HG03097 (cell line): ENCODE results near the gene PREP.
"Not testable (repeated sequence)": the region's sequence is repeated elsewhere in the genome, so short reads cannot be mapped to it uniquely, and the experiment has no call there.

Experiments used
- ATAC-seq: cut with Tn5 transposase; IDR thresholded peaks from one replicate; pipeline ENCODE4 v1.9.1; 2021; ENCODE audit not compliant: unreplicated experiment, low FRiP score

Gene PREP

DNA sequence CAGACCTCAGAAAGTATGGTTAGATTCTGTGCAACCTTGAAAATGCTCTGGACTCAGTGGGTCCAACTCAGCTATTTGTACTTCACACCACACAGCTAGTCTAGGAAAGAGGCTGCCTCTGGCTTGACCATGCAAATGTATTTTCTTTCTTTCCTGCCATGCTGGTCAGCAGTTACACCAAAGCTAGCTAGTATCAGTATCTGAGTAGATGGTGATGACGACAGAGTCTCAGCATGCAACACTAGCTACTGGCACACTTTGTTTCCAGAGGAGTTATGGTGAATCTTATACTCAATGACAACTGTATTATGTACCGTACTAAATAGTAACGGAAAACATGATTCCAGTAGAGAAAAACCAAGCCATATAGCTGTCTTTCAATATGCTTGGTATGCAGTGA is 126.5 kb downstream of the PREP start:
- no peak for ATAC-seq

DNA sequence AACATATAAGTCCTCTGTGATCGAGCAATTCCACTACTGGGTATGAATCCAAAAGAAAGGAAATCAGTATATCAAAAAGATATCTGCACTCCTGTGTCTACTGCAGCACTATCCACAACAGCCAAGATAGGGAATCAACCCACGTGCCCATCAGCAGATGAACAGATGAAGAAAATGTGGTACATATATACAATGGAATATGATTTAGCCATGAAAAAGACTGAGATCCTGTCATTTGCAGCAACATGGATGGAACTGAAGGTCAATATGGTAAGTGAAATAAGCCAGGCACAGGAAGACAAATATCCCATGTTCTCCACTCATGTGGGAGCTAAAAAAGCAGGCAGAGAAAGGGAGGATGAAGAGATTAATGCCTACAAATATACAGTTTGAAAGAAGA is 127.3 kb downstream of the PREP start:
- no peak for ATAC-seq

DNA sequence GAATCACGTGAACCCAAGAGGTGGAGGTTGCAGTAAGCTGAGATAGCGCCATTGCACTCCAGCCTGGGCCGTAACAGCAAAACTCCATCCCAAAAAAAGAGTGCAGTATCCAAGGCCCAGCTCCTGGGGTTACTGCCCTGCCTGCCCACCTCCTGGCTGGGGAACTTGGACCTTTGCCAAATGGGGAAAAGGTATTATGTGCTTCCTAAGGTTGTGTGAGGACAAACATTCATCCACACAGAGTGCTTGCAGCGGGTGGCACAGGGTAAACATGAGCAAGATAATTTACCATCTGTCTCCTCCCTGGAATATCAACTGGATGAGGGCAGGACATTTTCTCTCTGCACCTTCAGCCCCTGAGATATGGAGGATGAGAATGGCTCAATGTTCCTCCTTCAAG is 128.2 kb downstream of the PREP start:
- ATAC-seq, result no peak

DNA sequence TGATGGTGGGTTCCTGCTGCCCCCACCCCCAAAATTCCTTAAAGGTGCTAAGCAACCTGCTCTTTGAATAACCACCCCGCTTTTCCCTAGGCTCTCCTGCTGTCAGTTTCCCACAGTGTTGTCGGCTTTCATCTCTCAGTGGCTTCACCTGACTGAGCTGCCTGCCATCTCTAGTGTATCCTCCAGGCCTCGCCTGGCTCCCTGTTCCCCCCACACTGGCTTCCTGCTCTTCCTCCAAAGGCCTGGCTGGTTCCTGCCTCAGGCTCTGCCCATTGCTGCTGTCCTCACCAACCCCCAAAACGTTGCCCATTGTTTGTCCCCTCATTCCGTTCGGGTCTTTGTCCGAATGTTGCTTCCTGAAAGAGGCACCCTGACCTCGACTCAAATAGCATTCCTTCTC is 129.3 kb downstream of the PREP start:
- no peak for ATAC-seq

DNA sequence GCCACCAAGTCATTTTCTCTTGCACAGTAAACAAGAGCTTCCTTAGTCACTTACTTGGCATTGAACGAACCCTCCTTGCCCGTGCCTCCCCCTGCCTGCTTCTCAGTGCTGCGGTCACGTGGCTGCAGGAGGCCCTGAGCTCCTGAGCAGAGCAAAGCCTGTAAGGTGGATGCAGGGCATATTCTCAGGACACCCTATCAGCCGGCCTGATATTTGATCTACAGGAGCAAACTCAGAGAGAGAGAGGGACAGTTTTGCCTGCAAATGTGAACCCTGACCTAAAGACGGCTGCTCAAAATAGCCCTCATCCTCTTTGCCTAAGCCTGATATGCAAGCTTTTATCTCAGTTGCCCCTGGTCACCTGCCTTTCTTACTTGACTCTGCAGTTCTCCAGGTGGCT is 130.1 kb downstream of the PREP start:
- ATAC-seq, result no peak

DNA sequence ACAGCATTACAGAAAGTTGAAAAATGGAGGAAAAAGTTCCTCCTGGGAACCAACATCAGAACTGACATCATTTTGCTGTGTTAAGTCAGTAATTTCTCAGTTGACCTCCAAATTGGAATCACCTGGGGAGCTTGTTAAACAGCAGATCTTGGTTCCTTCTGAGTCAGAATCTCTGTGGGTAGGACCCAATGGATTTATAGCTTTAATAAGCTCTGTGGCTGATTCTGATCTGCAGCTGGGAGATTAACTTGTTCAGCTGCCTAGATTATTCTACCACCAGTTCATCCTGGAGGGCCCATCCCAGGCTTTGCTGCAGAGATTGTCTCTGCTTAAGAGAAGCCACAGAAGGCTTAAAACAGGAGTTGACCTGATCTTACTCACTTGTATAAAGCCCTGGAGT is 132.4 kb downstream of the PREP start:
- ATAC-seq, result no peak

DNA sequence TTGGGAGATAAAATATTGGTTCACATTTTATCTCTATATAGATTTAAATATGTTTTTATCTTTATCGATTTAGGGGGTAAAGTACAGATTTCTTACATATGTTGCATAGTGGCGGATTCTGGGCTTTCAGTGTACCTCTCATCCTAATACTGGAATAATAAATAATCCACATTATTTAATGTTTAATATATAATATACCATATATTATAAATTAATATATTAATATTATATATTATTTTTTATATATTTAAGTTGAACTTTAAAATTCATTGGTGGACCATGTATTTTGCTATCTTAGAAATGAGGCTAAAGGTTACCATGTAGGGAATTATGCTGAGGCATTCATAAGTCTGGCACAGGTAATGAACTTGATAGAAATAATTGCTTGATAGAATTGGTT is 133.5 kb downstream of the PREP start:
- ATAC-seq, result no peak

DNA sequence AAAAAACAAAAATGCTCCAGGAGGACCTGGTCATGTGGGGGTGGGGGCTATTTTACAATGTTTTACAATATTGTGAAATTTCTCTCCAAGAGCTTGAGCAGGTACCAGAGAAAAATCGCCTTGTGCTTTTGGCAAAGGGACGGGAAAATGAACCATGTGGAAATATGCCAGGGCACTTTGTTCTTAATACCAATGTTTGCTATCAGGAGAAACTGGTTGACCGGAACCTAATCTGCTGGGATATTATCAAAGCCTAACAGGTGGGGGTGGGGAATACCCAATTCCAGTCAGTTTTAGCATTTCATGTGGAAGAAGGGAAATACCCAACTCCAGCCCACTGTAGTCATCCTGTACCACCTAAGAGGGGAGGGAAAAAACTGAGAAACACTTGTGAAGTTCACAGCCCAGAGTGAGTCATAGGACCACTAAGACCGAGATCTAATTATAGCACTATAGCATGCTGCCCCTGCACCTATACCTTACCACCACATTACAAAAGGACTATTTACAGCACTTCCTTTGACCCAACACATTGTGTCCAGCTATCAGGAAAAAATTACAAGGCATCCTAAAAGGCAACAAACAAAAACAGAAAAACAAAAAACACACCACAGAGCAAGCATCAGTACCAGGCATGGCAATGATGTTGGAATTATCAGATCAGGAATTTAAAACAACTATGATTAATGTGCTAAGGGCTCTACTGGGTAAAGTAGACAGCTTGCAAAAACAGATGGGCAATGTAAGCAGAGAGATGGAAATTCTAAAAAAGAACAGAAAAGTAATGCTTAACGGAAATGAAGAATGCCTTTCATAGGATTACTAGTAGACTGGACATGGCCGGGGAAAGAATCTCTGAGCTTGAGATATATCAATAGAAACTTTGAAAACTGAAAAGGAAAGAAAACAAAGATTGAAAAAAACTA is 138.9 kb downstream of the PREP start:
- ATAC-seq, result no peak

DNA sequence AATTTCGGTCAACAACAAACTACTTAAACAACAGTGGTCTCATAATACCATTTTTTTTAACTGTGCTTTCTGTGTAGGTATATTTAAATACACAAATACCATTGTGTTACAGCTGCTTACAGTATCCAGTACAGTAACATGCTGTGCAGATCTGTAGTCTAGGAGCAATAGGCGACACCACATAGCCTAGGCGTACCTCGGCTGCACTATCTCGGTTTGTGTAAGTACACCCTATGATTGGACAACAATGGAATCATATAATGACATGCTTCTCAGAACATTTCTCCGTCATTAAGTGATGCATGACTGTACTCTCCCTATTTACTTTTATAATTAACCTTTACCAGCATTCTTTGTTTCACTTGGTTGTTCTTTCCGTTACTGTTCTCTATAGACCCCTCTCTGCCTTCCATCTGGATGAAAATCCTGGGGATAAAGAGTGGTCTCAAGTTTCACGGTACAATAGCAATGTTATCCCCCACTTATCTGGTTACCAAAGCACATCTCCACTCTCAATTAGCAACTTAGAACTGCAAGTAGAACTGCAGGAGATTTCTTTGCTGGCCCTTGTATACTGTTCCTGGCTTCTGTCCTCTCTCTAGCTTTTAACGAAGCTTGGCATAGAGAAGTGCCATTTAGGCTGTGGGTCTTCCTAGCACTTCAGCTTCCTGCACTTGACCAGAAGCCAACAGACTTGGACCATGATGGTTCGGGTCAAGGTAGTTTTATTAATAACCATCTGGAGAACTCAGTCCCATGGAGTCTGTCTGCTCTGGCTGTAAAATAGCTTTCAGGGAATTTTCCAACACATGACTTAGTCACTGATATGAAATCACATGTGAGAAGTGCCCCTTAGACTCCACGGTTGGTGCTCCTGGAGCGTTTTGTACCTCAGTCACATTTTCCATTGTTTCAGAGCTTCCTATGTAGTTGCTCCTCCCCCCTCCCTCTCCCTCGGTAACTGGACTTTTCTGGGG is 142.7 kb downstream of the PREP start:
- ATAC-seq, result no peak

DNA sequence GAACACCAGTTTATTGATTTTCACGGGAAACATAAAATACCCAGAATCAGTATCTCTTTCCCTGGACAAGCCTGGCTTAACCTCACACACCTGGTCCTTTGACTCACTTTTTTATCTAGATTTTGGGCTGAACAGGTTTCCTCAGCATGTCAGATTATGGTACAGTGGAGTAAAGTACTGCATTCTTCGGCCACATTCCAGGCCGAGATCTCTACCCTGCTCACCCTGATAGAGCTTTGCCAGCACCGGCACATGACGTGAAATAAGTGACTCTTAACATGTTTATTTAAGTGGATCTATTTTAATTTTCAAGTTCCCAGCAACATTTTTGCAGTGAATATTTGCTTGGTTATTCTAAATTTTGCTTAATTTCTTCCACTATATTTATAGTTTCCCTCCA is 144.1 kb downstream of the PREP start:
- no peak for ATAC-seq

DNA sequence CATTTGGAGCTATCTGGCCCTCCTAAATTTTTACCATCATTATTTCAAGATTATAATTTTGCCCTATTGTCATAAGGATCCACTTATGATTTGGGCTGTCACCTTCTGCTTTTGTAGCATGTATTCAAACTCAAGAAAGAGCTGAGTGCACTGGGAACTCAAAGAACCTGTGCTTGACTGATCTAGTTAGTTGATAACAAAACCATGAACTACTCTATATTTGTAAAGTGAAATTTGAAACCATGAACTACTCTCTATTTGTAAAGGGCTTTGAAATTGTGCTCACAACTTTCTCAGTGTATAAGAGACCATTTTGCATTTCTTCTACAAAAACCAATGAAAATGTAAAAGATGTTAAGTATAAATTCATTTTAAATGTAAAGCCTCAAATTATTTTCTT is 145.5 kb downstream of the PREP start:
- no peak for ATAC-seq

DNA sequence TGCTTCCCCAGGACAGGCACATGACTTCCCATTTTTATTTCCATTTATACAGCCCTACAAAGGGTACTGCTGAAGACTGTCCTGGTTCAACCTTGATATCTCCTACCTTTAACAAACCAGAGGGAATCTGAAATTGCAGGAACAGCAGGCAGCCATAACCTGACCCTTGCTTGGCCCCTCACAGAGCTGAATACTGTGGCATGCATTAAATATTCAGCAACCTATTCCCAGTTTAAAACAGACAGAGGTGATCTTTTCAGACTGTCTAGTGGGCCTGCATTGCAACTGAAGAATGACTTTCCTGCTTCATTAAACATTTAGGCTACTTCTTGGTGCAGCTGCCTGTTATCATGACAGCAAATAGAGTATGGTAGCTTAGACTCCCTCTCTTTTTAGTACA is 146.3 kb downstream of the PREP start:
- no peak for ATAC-seq

DNA sequence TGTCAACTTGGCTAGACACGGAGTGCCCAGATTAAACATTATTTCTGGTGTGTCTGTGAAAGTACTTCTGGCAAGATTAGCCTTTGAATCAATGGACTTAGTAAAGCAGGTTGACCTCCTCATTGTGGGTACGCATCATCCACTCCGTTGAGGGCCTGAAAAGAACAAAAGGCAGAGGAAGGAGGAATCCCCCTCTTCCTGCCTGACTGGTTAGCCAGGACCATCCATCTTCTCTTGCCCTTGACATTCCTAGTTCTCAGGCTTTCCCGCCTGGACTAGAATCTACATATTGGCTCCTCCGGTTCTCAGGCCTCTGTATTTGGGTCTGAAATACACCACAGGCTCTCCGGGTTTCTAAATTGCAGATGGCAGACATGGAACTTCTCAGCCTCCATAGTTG is 149.1 kb downstream of the PREP start:
- no peak for ATAC-seq

DNA sequence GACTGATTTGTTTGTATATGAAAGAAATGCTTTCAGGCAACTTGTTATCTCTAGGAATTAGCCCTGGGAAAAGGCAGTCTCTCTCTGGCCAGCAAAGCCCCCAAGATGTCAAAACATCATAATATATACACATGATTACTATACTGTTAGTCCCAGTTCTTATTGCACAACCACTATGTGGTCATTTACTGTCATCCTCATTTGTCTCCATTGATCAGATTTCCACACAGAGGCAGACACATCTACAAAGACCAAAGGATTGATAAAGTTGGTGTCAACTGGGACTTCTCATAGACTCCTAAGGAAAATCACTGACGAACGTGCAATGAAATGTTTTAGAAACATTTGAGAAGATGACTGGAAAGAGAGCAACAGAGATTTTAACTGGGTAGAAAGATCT is 151.2 kb downstream of the PREP start:
- ATAC-seq, result no peak

DNA sequence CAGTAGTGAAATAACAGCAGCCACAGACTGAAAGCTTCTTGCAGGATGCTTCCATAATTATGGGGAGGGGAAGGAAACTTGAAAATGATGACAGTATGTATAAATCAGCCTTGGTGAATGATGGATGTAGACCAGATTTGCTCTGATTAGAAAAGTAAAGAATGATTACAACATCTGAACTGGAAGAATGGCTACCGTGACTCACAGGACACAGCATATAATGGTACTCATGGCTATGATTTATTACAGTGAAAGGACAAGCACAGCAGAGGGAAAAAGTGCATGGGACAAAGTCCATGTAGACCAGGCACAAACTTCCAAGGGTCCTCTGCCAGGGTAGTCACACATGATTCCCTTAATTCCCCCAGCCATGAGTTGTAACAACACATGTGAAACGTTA is 152.3 kb downstream of the PREP start:
- no peak for ATAC-seq

DNA sequence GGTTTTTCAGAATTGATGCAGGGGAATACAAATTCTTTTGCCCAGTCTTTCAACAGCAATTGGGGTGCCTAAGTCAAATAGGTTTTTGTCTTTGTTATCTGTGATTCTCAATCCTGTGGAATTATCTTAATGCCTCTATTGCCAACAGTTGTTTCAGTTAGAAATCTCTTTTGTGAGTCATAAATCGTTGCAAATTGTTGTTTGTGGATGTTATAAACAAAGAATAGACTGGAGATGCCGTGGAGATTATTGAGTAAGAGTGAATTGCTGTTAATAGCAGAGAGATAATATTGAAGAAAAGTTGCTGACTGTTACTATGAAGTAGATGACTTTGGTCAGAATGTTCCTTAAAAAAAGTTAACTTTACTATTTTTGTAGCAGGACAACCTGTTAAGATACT is 159.4 kb downstream of the PREP start:
- ATAC-seq, result no peak

DNA sequence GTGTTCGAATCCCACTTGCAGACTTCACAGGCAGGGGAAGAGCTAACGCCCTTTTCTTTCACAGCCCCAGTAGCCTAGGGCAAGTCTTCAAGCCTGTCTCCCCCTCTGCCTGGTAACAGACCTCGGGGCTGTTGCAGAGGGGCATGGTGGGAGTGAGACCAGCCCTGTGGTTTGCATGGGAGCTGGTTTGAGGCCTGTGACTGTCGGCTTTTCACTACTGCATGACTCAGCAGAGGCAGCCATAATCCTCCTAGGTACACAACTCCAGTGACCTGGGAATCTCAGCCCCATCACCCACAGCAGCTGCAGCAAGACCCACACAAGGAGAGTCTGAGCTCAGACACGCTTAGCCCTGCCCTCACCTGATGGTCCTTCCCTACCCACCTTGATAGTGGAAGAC is 167.7 kb downstream of the PREP start:
- no peak for ATAC-seq

DNA sequence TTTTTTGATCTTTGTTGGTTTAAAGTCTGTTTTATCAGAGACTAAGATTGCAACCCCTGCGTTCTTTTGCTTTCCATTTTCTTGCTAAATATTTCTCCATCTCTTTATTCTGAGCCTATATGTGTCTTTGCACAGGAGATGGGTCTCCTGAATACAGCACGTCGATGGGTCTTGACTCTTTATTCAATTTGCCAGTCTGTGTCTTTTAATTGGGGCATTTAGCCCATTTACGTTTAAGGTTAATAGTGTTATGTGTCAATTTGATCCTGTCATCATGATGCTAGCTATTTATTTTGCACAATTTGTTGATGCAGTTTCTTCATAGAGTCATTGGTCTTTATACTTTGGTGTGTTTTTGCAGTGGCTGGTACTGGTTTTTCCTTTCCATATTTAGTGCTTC is 171.1 kb downstream of the PREP start:
- not testable (repeated sequence) for ATAC-seq
